Lower leg skin (tissue), 3 donors: ENCODE measurements around the gene CDKAL1.

Experiments used
- CTCF ChIP-seq, 3 donors: fragments of 450-650 bp; IDR thresholded peaks; one replicate each; pipeline ENCODE4 v1.5.1; 2016; ENCODE audit warnings: antibody characterized with exemption in 3 of 3, mild to moderate bottlenecking in 3 of 3, moderate library complexity in 2 of 3
- POLR2A ChIP-seq, 2 donors: fragments of 450-650 bp; IDR thresholded peaks; one replicate each; pipeline ENCODE4 v1.6.1; 2016 to 2017; ENCODE audit warnings: antibody characterized with exemption in 2 of 2, mild to moderate bottlenecking in 1 of 2, moderate library complexity in 1 of 2

GRCh38 chr6:20747991-20748390 is 213.7 kb downstream of the CDKAL1 start:
- no peak for TF ChIP-seq CTCF (IDR thresholded peaks at IDR 0.05)
- no peak for TF ChIP-seq POLR2A (IDR thresholded peaks at IDR 0.05)
